Left ventricle myocardium inferior (tissue), 1 donor: Measurements from ENCODE around the gene SAPCD2. TPM values are rescaled to one million over a fixed set of nuclear protein-coding genes. Genes with fewer than 3 reads are reported as not detected.
A peak's percentile ranks its signal among the peaks of the same experiment; 100 is the strongest.

Source experiments
- DNase-seq: peaks from one replicate; pipeline ENCODE4 v3.0.0-alpha.2; 2020
- H3K27ac ChIP-seq: fragments of 200-600 bp; replicated peaks from 2 replicates; pipeline ENCODE4 v1.8.0; 2021
- H3K27me3 ChIP-seq: fragments of 200-600 bp; 2 replicates; pipeline ENCODE4 v1.8.0; 2021; ENCODE audit warnings: low read depth
- H3K36me3 ChIP-seq: fragments of 200-600 bp; 2 replicates; pipeline ENCODE4 v1.8.0; 2021
- H3K4me1 ChIP-seq: fragments of 200-600 bp; 2 replicates; pipeline ENCODE4 v1.8.0; 2021
- H3K4me3 ChIP-seq: fragments of 200-600 bp; 2 replicates; pipeline ENCODE4 v1.8.0; 2021; ENCODE audit warnings: mild to moderate bottlenecking, moderate library complexity
- H3K9me3 ChIP-seq: fragments of 200-600 bp; replicated peaks from 2 replicates; pipeline ENCODE4 v1.8.0; 2021
- CTCF ChIP-seq: fragments of 200-600 bp; IDR thresholded peaks from 2 replicates; pipeline ENCODE4 v1.8.0; 2021; ENCODE audit warnings: antibody characterized with exemption, mild to moderate bottlenecking, borderline replicate concordance
- intact Hi-C: fragments of 100-400 bp; cut with micrococcal nuclease; formaldehyde crosslinking; loops from one replicate; pipeline ENCODE4 v1.11.0; 2022
- total RNA-seq: library from RNA; stranded (reverse); fragmentation: NEBNext Ultra II Directional; extraction: Animal tissue kit (Norgen Biotek cat#: 25700); gene quantifications from one replicate; pipeline ENCODE4 v1.2.1, GENCODE V29; 2021
- donor health status: DM: no; HTN: yes; CAD: no; lungs with severe emphysema.

SAPCD2 gene
- total RNA-seq, 1 donor from 2014 or later = 0.25 TPM

GRCh38 chr9:137077010-137077747, 6.8 kb upstream of the SAPCD2 start, which contains the start of gene UAP1L1:
UAP1L1 (plus strand) TSS chr9:137077517; CDS start chr9:137077533, 16 bp downstream.
- Histone ChIP-seq H3K9me3 (no peaks in the 10 kb centered on the region), H3K4me1 (peaks cover 19% of the 10 kb centered on the region), H3K36me3 (peaks cover 39% of the 10 kb centered on the region), H3K4me3 (peak within 1 kb of the TSS; percentile 85), H3K27ac (peak within 1 kb of the TSS; percentile 68), H3K27me3 (no peaks in the 10 kb centered on the region)
- intact Hi-C loops = no loop called here
- TF ChIP-seq CTCF = no peak
- DNase-seq = peak; percentile 85

DNA sequence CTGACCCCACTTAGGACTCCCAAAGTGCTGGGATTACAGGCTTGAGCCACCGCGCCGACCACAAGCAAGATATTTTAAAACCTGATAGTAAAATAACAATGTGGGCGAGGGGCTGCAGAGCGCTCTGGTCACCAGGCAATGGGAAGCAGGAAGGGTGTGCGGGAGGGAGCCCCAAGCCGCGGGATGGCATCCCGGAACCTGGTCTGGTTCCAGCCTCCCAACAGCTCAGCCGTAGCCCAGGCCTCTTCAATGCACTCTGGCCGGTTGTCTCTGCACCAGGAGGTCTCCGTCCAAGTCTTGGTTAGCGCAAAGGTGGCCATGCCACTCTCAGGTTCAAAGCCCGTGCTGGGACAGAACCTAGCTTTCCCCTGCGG, 6.3 kb upstream of the SAPCD2 start:
- intact Hi-C loops = no loop called here
- no peak for DNase-seq
- peaks cover 19% of the 10 kb centered on the region for H3K4me1 ChIP-seq
- TF ChIP-seq CTCF = no peak
- peaks cover 34% of the 10 kb centered on the region for H3K36me3 ChIP-seq
- no peaks in the 10 kb centered on the region for H3K9me3 ChIP-seq
- H3K27me3 ChIP-seq = no peaks in the 10 kb centered on the region
- H3K4me3 ChIP-seq = peak overlapping the region; percentile 85
- H3K27ac ChIP-seq = peak overlapping the region; percentile 68

DNA sequence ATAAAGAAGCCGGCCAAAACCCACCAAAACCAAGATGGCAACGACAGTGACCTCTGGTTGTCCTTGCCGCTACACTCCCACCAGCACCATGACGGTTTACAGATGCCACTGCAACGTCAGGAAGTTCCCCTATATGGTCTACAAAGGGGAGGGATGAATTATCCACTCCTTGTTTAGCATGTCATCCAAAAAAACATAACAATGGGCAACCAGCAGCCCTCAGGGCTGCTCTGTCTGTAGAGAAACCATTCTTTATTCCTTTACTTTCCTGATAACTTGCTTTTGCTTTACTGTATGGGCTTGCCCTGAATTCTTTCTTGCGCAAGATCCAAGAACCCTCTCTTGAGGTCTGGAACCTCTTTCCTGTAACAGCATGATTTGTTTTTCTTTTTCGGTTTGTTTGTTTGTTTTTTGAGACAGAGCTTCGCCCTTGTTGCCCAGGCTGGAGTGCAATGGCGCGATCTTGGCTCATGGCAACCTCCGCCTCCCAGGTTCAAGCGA, 5.0 kb upstream of the SAPCD2 start:
- peaks cover 30% of the 10 kb centered on the region for H3K4me1 ChIP-seq
- no peaks in the 10 kb centered on the region for H3K9me3 ChIP-seq
- no peak for TF ChIP-seq CTCF
- H3K27me3 ChIP-seq = no peaks in the 10 kb centered on the region
- no peak for DNase-seq
- no peak overlapping the region for H3K4me3 ChIP-seq
- intact Hi-C loops = no loop called here
- peaks cover 21% of the 10 kb centered on the region for H3K36me3 ChIP-seq
- no peak overlapping the region for H3K27ac ChIP-seq

DNA sequence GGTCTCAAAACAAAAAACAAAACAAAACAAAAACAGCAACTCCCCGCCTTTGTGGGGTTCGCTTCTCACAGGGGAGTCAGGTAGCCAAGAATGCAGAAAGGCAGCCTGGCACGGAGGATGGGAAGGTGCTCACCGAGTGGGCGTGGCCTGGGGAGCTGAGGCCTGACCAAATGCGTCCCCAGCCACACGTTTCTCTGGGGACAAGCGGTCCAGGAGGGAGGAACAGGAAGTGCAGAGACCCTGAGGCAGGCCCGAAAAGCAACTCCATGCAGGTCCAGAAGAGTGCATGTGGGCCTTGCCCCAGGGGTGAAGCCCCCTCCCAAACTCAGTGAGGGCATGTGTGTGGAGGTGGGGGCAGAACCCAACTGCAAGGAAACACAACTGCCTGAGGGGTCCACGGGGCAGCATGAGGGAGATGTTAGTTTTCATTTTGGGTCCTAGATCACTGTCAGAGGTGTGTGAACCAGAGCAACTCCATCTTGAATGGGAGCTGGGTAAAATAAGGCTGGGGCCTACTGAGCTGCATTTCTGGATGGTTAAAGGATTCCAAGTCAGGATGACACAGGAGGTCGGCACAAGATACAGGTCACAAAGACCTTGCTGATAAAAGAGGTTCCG, 4.4 kb upstream of the SAPCD2 start:
- no peak for DNase-seq
- Histone ChIP-seq H3K4me3 (no peak overlapping the region), H3K36me3 (peaks cover 15% of the 10 kb centered on the region), H3K27me3 (peaks cover under 1% of the 10 kb centered on the region), H3K4me1 (peaks cover 36% of the 10 kb centered on the region), H3K27ac (no peak overlapping the region), H3K9me3 (no peaks in the 10 kb centered on the region)
- intact Hi-C loops = no loop called here
- TF ChIP-seq CTCF = no peak

DNA sequence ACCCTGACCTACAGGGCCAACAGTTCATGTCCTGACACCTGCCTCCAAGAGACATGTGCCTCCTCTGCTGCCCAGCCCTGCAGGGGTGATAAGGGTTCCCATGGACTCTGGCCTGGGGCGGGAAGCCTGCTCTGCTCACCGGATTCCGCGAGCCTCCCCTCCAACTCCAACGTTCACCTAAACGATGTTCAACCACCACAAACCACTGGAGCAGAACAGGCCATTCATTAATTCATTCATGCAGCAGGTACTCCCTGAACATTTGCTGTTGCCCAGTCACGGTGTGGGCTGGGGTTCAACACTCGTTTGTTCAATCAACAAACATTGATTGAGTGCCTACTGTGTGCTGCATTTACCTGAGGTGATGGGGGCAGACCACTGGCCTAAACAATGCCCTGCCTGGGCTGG, 3.6 kb upstream of the SAPCD2 start:
- Histone ChIP-seq H3K27ac (no peak overlapping the region), H3K27me3 (peaks cover 8% of the 10 kb centered on the region), H3K4me1 (peaks cover 36% of the 10 kb centered on the region), H3K36me3 (peaks cover 7% of the 10 kb centered on the region), H3K9me3 (no peaks in the 10 kb centered on the region), H3K4me3 (no peak overlapping the region)
- no peak for TF ChIP-seq CTCF
- intact Hi-C loops = no loop called here
- no peak for DNase-seq
